ENCODE data around the gene CSF3. TPM values are rescaled to one million over a fixed set of nuclear protein-coding genes. Genes with fewer than 3 reads are reported as not detected.
"Not testable (repeated sequence)": the region's sequence is repeated elsewhere in the genome, so short reads cannot be mapped to it uniquely, and the experiment has no call there.

CSF3 gene
- total and polyA plus RNA-seq, 12 donors = 0.06 to 6.1 (median 0.44) TPM; not detected in 4

GRCh38 chr17:40004072-40004471, 11.2 kb upstream of the CSF3 start:
- WGBS, 4 donors = 74 to 94% (median 84%) methylated on average over 7 to 9 of the region's 9 CpGs
- intact Hi-C loops (cut with DNase I) = no loop called here
- no peaks in the 10 kb centered on the region for H3K27me3 ChIP-seq
- H3K36me3 ChIP-seq (replicated peaks in 1 of 2) = no peaks in the 10 kb centered on the region
- no peak for TF ChIP-seq POLR2A (IDR thresholded peaks at IDR 0.05)
- TF ChIP-seq CTCF (IDR thresholded peaks at IDR 0.05) = no peak
- H3K4me3 ChIP-seq = no peak overlapping the region
- H3K4me1 ChIP-seq (replicated peaks in 1 of 2) = peaks cover 0 to 4% of the 10 kb centered on the region in 2 donors
- no peak overlapping the region for H3K27ac ChIP-seq
- DNase-seq = no peak
- H3K9me3 ChIP-seq (replicated peaks in 1 of 3) = no peaks in the 10 kb centered on the region

- Histone ChIP-seq H3K9me3 (replicated peaks in 1 of 3) (no peaks in the 10 kb centered on the region), H3K4me1 (replicated peaks in 1 of 2) (no peaks in the 10 kb centered on the region), H3K27me3 (no peaks in the 10 kb centered on the region), H3K36me3 (replicated peaks in 1 of 2) (no peaks in the 10 kb centered on the region), H3K27ac (no peak overlapping the region), H3K4me3 (no peak overlapping the region)
- 85 to 94% (median 91%) methylated on average over 7 of the region's 7 CpGs for WGBS, 4 donors
- DNase-seq = no peak
- TF ChIP-seq CTCF (IDR thresholded peaks at IDR 0.05) = no peak
- no peak for TF ChIP-seq POLR2A (IDR thresholded peaks at IDR 0.05)
- intact Hi-C loops (cut with DNase I) = no loop called here
These were observed 10.5 kb upstream of the CSF3 start for GRCh38 chr17:40004712-40005111.

GRCh38 chr17:40005520-40005919, 9.7 kb upstream of the CSF3 start:
- Histone ChIP-seq H3K36me3 (replicated peaks in 1 of 2) (no peaks in the 10 kb centered on the region), H3K27me3 (no peaks in the 10 kb centered on the region), H3K4me3 (no peak overlapping the region), H3K27ac (no peak overlapping the region), H3K9me3 (replicated peaks in 1 of 3) (no peaks in the 10 kb centered on the region), H3K4me1 (replicated peaks in 1 of 2) (no peaks in the 10 kb centered on the region)
- TF ChIP-seq CTCF (IDR thresholded peaks at IDR 0.05) = no peak
- WGBS, 4 donors = 82 to 89% (median 87%) methylated on average over 6 of the region's 6 CpGs
- no peak for DNase-seq
- intact Hi-C loops (cut with DNase I) = no loop called here

GRCh38 chr17:40010946-40011500, 4.2 kb upstream of the CSF3 start:
- intact Hi-C loops (cut with DNase I) = loop anchor here in 1 of 2 donors (10.0 kb wide), 1 partner anchor 64 kb away; no protein-coding TSS in a partner anchor
- H3K4me3 ChIP-seq, DNase-seq: not testable (repeated sequence)

GRCh38 chr17:40012017-40012647, 3.1 kb upstream of the CSF3 start:
- intact Hi-C loops (cut with DNase I) = loop anchor here in 1 of 2 donors (10.0 kb wide), 1 partner anchor 63 kb away; no protein-coding TSS in a partner anchor
- H3K27me3 ChIP-seq; H3K4me3 ChIP-seq; H3K9me3 ChIP-seq (replicated peaks in 1 of 3); DNase-seq; H3K27ac ChIP-seq; H3K36me3 ChIP-seq (replicated peaks in 1 of 2): not testable (repeated sequence)
- H3K4me1 ChIP-seq (replicated peaks in 1 of 2) = peaks cover 8 to 21% of the 10 kb centered on the region in 2 donors
- WGBS, 4 donors = 78 to 86% (median 81%) methylated on average over 19 to 22 of the region's 22 CpGs

More at GRCh38 chr17:40010946-40011500, 4.2 kb upstream of the CSF3 start:
- H3K36me3 ChIP-seq (replicated peaks in 1 of 2); H3K27ac ChIP-seq; H3K9me3 ChIP-seq (replicated peaks in 1 of 3); H3K27me3 ChIP-seq: not testable (repeated sequence)
- WGBS, 4 donors = 95 to 97% (median 96%) methylated on average over 10 to 38 of the region's 38 CpGs
- peaks cover 8 to 18% of the 10 kb centered on the region in 2 donors for H3K4me1 ChIP-seq (replicated peaks in 1 of 2)

Measured in adrenal gland (tissue), 12 donors.